CD4-positive, alpha-beta T cell treated with Interferon alpha-2 for 1 hour (primary cell): Measurements from ENCODE around the gene FKBP1A.
"Not testable (repeated sequence)": the region's sequence is repeated elsewhere in the genome, so short reads cannot be mapped to it uniquely, and the experiment has no call there.

ENCODE experiments used
- DNase-seq, 2 donors: peaks; one replicate each; pipeline ENCODE4 v3.0.0-alpha.2; 2020 to 2022

FKBP1A gene

GRCh38 chr20:1415667-1416468, 23.0 kb upstream of the FKBP1A start:
- DNase-seq, result peak in 1 of 2 donors; percentile 26

DNA sequence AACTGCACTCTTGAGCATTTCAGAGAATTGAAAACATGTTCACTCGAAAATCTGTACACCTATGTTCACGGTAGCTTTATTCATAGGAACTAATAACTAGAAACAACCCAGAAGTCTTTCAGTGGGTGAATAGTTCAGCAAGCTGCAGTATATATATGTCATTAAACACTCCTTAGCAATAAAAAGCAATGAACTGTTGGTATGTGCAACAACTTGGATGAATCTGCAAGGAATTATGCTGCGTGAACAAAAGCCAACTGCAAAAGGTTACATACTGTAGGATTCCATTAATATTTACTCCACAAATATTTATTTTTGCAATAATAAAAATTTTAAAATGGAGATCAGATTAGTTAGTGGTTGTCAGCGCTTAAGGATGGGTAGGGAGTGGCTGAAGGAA, 22.1 kb upstream of the FKBP1A start:
- DNase-seq, result no peak

- no peak for DNase-seq
Observed at GRCh38 chr20:1405801-1406200, 12.9 kb upstream of the FKBP1A start.

DNA sequence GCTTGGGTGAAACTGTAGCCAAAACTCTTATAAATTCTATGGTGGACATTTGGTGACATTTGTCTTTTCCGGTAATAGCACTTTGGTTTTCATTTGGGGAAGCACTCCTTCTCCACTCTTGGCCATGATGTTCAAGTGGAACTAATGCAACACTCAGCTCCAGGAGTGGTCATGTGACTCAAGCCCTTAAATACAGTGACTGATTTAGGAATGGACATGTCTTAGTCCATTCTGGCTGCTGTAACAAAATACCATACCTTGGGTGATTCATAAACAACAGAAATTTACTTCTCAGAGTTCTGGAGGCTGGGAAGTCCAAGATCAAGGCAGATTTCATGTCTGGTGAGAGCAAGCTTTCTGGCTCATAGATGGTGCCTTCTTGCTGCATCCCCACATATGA, 10.8 kb upstream of the FKBP1A start:
- DNase-seq, result no peak

DNA sequence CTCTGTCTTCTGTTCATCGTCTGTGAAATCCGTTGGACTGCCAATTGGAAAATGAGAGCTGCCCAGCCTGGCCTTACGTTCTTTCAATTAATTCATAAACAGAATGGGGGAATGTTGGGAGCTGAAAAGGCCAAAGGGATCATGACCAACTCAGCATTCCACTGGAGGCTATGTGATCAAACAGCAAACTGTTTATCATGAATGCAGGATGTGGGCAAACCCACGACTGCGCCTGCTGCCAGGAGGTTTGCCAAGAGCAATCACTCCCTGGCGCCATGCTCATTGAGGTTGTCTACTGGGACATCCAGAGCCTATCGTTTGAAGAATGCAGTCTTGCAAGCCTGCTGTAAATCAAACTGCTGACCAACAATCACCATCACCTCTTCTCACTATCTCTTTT, 9.3 kb upstream of the FKBP1A start:
- DNase-seq, result no peak

- no peak for DNase-seq
Observed at GRCh38 chr20:1401451-1401907, 8.6 kb upstream of the FKBP1A start.

DNA sequence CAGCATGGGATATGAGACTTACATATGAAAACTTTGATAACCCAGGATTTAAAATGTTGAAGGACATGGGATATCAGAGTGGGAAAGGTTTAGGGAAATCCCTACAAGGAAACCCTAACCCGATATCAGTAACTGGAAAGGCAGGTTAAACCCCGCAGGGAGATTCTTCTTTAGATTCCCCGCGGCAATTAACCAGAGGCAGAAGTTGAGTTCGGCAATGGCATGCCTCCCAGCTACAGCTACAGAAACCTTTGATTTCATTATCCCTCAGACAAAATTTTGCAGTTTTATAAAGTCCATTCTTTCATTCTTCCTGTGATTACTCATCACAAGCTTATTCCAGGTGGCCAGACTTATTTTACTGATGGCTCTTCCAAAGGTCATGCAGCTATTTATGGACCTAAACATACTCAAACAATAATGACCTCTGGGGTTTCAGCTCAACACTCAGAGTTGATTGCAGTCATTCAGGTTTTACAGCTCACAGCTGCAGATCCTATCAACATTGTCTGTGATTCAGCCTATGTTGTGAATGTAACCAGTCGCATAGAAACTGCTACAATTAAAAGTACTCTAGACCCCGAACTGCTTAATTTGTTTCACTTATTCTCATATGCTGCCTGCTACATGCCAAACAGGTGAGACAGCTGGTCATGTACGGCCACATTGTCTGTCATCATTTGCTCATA, 7.0 kb upstream of the FKBP1A start:
- DNase-seq, result not testable (repeated sequence)

DNA sequence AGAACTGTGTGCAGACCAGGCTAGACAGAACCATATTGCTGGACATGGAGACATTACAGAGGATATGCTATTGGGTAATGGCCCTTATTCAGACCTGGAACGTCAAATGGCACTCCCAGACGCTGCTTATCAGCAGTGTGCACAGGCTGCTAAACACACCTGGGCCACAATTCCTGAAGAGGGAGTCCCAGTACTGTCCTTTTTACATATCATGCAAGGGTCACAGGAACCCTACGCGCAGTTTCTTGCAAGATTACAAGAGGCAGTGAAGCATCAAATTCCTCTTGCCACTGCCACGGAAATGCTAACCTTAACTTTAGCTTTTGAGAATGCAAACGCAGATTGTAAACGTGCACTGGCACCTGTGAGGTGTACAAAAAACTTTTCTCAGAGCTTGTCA, 5.3 kb upstream of the FKBP1A start:
- not testable (repeated sequence) for DNase-seq

- no peak for DNase-seq
Observed at GRCh38 chr20:1397710-1398109, 4.9 kb upstream of the FKBP1A start.

DNA sequence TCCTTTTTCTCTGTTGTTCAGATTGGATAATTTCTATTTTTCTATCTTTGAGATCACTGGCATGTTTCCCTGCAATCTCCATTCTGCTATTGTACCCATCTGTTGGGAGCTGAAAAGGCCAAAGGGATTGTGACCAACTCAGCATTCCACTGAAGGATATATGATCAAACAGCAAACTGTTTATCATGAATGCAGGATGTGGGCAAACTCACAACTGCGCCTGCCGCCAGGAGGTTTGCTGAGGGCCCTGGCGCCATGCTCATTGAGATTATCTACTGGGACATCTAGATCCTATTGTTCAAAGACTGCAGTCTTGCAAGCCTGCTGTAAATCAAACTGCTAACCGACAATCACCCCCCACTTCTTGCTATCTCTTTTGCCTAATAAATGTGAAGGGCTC, 3.8 kb upstream of the FKBP1A start:
- DNase-seq, result no peak

DNA sequence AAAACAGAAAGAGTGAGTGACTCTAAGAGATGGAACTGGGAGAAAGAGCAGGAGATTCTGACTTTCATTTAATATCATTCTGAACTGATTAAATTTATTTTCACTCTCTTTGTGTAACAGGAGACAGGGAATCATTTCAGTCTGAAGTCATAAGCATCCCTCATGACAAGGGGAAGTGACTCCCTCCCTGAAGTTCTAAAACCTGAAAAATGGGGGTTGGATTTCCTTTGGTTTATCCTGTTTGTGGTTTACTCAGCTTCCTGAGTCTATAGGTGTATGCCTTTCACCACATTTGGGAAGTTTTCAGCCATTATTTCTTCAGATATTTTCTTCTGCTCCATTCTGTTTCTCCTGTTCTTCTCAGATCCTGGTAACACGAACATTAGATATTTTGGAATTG, 3.4 kb upstream of the FKBP1A start:
- DNase-seq, result no peak

DNA sequence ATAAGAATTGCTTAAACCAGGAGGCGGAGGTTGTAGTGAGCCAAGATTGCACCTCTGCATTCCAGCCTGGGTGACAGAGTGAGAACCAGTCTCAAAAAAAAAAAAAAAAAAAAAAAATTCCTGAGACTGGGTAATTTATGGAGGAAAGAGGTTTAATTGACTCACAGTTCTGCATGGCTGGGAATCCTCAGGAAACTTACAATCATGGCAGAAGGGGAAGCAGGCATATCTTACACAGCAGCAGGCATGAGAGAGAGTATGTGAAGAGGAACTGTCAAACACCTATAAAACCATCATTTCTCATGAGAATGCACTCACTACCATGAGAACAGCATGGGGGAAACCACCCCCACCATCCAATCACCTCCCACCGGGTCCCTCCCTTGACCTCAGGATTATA, 1.8 kb upstream of the FKBP1A start:
- DNase-seq, result no peak

DNA sequence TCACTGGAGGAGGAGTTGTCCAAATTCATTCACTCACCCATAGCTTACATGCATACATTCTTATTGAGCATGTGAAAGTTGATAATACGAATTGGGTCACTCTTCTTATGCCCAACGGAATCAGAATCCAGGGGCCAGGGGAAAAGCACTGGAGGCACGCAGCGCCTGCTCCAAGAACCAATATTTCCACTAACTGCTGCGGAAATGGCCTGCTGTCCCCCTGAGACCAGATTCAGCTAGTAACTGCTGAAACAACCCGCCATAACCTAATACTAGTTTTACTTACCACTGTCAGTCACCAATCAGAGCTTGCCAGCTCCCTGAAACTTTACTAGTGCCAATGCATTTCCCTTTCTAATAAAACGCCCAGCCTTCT, 641 bp upstream of the FKBP1A start:
- DNase-seq, result no peak

- DNase-seq, result no peak
Observed at GRCh38 chr20:1392443-1392692, 486 bp downstream of the FKBP1A start.

- peak in 1 of 2 donors; percentile 23 for DNase-seq
Observed at GRCh38 chr20:1391640-1392442, 1.0 kb downstream of the FKBP1A start.

GRCh38 chr20:1390581-1391403, 2.1 kb downstream of the FKBP1A start:
- DNase-seq, result no peak

- no peak for DNase-seq
Observed at GRCh38 chr20:1389703-1390580, 2.9 kb downstream of the FKBP1A start.

DNA sequence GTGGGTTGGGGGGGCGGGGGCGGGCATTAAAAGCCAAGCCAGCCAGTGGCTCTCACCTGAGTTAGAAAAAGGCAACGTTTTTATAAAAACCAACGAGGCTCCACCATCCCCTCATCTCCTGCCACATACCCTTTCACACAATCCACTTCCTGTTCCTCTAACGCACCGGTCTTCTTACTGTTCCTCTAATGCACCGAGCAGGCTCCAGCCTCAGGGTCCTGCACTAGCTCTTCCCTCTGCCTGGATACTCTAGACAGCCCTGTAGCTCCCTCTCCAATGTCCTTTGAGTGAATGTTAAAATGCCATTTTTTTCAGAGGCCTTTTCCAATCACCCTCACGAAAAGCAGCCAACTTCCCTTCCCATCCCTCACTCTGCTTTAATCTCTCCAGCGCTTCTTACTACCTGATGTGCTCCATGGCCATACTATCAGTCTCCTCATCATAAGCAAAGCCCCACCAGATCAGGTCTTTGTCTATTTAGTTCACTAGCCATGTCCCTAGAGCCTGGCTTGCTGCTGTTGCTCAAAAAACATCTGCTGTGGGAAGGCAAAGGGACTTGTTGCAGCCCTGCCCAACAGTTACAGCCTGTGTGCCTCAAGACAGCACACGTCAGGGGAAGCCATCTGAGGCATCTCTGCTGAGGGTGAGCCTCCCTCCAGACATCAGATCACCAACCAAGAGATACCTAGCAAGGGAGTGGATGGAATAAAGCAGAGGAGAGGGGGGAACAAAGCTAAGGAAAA, 3.9 kb downstream of the FKBP1A start:
- peak in 1 of 2 donors; percentile 40 for DNase-seq

DNA sequence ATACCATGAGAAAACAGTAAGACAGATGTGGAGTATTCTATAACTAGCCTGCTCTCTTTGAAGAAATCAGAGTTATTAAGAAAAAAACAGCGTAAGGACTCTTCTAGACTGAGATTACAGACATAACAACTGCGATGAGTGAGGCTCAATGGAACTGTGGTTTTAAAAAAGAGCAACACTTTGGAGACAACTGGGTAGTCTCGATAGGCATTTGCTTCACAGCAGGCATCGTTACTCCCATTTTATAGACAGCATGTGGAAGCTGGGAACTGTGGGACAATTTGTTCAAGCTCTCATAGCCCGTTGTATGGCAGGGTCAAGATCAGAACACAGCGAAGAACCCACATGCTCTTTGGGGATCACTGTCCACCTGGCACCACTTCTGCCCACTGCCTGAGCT, 4.6 kb downstream of the FKBP1A start:
- DNase-seq, result no peak

- no peak for DNase-seq
Observed at GRCh38 chr20:1386323-1386722, 6.5 kb downstream of the FKBP1A start.
